PFSK-1 (cell line): ENCODE results near the gene CLP1.

ENCODE experiments used
- POLR2AphosphoS5 ChIP-seq: IDR thresholded peaks from 2 replicates; pipeline ENCODE4 v1.6.1; 2012; ENCODE audit warnings: low read depth, mild to moderate bottlenecking, control low read depth, low read length, moderate library complexity
- SIN3A ChIP-seq: IDR thresholded peaks from 2 replicates; pipeline ENCODE4 v1.6.1; 2012; ENCODE audit warnings: mild to moderate bottlenecking, low read length, moderate library complexity, borderline replicate concordance; ENCODE audit not compliant: insufficient read depth
- TAF1 ChIP-seq: IDR thresholded peaks from 2 replicates; pipeline ENCODE4 v1.6.1; 2012; ENCODE audit warnings: low read length, control low read depth, borderline replicate concordance; ENCODE audit not compliant: insufficient read depth
- TF ChIP-seq, protein P1 (sequence below), 2 experiments: IDR thresholded peaks; 2 replicates each; pipeline versions ENCODE4 v1.6.1 to v1.8.0; 2011 to 2012; ENCODE audit warnings: low read depth in 2 of 2, low read length in 2 of 2, control low read depth in 1 of 2, inconsistent platforms in 1 of 2, mild to moderate bottlenecking in 1 of 2, moderate library complexity in 1 of 2; ENCODE audit not compliant: insufficient read depth in 1 of 2

DNA sequence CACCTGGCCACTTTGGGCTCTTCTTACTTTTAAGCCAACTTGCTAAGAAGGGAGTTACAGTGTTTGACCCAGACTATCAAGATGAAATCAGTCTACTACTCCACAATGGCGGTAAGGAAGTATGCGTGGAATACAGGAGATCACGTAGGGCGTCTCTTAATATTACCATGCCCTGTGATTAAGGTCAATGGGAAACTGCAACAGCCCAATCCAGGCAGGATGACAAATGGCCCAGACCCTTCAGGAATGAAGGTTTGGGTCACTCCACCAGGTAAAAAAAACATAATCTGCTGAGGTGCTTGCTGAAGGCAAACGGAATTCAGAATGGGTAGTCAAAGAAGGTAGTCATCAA, 6.8 kb upstream of the CLP1 start:
- TF ChIP-seq, protein P1, sequence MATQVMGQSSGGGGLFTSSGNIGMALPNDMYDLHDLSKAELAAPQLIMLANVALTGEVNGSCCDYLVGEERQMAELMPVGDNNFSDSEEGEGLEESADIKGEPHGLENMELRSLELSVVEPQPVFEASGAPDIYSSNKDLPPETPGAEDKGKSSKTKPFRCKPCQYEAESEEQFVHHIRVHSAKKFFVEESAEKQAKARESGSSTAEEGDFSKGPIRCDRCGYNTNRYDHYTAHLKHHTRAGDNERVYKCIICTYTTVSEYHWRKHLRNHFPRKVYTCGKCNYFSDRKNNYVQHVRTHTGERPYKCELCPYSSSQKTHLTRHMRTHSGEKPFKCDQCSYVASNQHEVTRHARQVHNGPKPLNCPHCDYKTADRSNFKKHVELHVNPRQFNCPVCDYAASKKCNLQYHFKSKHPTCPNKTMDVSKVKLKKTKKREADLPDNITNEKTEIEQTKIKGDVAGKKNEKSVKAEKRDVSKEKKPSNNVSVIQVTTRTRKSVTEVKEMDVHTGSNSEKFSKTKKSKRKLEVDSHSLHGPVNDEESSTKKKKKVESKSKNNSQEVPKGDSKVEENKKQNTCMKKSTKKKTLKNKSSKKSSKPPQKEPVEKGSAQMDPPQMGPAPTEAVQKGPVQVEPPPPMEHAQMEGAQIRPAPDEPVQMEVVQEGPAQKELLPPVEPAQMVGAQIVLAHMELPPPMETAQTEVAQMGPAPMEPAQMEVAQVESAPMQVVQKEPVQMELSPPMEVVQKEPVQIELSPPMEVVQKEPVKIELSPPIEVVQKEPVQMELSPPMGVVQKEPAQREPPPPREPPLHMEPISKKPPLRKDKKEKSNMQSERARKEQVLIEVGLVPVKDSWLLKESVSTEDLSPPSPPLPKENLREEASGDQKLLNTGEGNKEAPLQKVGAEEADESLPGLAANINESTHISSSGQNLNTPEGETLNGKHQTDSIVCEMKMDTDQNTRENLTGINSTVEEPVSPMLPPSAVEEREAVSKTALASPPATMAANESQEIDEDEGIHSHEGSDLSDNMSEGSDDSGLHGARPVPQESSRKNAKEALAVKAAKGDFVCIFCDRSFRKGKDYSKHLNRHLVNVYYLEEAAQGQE (IDR thresholded peaks at IDR 0.05; ENCODE audit: insufficient read depth in 1 of 2, low read depth in 2 of 2, low read length in 2 of 2), result no peak
- TF ChIP-seq SIN3A (no peak), POLR2AphosphoS5 (no peak), TAF1 (no peak)
